ENCODE results near the gene SF3B1. TPM values are rescaled to one million over a fixed set of nuclear protein-coding genes. Genes with fewer than 3 reads are reported as not detected.

SF3B1 gene
- total RNA-seq, 2 donors from 2014 or later, result 197 to 250 TPM

- WGBS, result 91% methylated on average over 5 of the region's 5 CpGs
- TF ChIP-seq, protein P1, sequence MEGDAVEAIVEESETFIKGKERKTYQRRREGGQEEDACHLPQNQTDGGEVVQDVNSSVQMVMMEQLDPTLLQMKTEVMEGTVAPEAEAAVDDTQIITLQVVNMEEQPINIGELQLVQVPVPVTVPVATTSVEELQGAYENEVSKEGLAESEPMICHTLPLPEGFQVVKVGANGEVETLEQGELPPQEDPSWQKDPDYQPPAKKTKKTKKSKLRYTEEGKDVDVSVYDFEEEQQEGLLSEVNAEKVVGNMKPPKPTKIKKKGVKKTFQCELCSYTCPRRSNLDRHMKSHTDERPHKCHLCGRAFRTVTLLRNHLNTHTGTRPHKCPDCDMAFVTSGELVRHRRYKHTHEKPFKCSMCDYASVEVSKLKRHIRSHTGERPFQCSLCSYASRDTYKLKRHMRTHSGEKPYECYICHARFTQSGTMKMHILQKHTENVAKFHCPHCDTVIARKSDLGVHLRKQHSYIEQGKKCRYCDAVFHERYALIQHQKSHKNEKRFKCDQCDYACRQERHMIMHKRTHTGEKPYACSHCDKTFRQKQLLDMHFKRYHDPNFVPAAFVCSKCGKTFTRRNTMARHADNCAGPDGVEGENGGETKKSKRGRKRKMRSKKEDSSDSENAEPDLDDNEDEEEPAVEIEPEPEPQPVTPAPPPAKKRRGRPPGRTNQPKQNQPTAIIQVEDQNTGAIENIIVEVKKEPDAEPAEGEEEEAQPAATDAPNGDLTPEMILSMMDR (IDR thresholded peaks at IDR 0.05), result no peak
- TF ChIP-seq POLR2A (IDR thresholded peaks at IDR 0.05) (no peak), POLR2AphosphoS5 (IDR thresholded peaks at IDR 0.05) (no peak)
- Histone ChIP-seq H3K4me1 (replicated peaks) (no peaks in the 10 kb centered on the region), H3K9me3 (no peaks in the 10 kb centered on the region), H3K27ac (no peak overlapping the region), H3K36me3 (no peaks in the 10 kb centered on the region), H3K27me3 (replicated peaks; ENCODE audit: insufficient read depth) (no peaks in the 10 kb centered on the region), H3K4me3 (no peak overlapping the region)
- intact Hi-C loops (cut with DNase I), result no loop called here
- no peak for DNase-seq (ENCODE audit: low spot score)
Observed at GRCh38 chr2:197340591-197340990, 94.2 kb downstream of the SF3B1 start.

Small RNA genes within 50 kb of the gene (small RNA-seq; reads per million reads assigned to genes)
- gene RF00394 (0 reads per million in 2 donors), gene RNU6-1029P (0 reads per million in 2 donors)

Other genes with a start within 250 kb of the SF3B1 start
- gene ANKRD44, start 124.2 kb downstream of the SF3B1 start, total RNA-seq, result 10 to 100 TPM in 1 of 2 donors, 1 to 10 TPM in 1; 6.0 to 11.2 TPM
- 10 to 100 TPM; 18.7 to 20.1 TPM for gene COQ10B, start 18.5 kb upstream of the SF3B1 start, total RNA-seq
- gene HSPD1, start 64.8 kb upstream of the SF3B1 start, total RNA-seq, result 100 to 1,000 TPM in 1 of 2 donors, 10 to 100 TPM in 1; 95.5 to 110 TPM
- gene HSPE1, start 65.4 kb upstream of the SF3B1 start, total RNA-seq, result 100 to 1,000 TPM in 1 of 2 donors, 10 to 100 TPM in 1; 57.0 to 139 TPM
- 10 to 100 TPM; 13.7 to 23.4 TPM for gene MOB4, start 81.0 kb upstream of the SF3B1 start, total RNA-seq
- 10 to 100 TPM in 1 of 2 donors, 1 to 10 TPM in 1; 2.3 to 17.5 TPM for gene RFTN2, start 240.6 kb upstream of the SF3B1 start, total RNA-seq

Data from prostate gland (tissue), 2 donors.